GM12873 (cell line): ENCODE data around the gene KEAP1.

Source experiments
- TF ChIP-seq, protein P1 (sequence below): IDR thresholded peaks from 2 replicates; pipeline ENCODE4 v1.5.1; 2012; ENCODE audit warnings: low read depth, mild to moderate bottlenecking, moderate library complexity, low read length, control low read depth; ENCODE audit not compliant: insufficient read depth; ENCODE audit errors: missing control alignments

Gene KEAP1

DNA sequence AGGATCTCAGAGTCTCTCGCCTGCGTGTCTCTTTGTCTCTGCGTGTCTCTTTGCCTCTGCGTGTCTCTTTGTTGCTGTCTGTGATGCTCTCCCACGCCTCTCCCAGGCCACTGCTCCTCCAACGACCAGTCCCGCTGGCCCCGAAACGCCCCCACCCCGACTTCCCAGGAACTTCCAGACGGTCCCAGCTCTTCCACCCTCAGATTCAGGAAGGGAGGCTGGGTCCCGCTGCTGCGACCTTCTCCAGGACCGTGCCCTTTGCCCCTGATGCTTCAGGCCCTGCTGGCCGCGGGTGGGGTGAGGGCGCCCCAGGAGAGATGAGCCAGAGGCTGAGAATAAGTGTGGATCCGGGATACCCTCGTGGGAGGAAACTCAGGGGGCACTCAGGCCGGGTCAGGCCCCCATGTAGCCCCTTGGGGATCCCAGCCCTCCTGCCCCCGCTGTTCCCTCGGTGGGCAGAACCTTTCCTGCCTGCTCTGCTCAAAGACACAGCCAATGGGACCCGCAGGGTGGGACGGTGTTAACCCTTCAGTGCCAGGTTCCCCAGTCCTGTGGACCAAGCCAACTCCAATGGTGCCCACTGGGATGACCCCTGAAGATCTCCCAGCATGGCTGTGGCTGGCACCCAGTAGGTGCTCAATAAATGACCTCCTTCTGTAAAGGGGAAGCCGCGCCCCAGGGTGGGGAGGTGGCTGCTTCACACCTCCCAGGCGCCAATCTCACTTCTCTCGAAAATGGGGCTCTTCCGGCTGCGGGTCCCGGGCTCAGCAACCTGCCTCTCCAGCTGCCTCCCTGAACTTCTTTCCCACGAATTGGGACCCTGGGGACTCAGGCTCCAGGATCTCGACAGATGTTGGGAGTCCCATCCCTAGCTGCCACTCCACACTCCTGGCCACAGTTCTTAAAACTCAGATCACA is 15.5 kb upstream of the KEAP1 start:
- TF ChIP-seq, protein P1, sequence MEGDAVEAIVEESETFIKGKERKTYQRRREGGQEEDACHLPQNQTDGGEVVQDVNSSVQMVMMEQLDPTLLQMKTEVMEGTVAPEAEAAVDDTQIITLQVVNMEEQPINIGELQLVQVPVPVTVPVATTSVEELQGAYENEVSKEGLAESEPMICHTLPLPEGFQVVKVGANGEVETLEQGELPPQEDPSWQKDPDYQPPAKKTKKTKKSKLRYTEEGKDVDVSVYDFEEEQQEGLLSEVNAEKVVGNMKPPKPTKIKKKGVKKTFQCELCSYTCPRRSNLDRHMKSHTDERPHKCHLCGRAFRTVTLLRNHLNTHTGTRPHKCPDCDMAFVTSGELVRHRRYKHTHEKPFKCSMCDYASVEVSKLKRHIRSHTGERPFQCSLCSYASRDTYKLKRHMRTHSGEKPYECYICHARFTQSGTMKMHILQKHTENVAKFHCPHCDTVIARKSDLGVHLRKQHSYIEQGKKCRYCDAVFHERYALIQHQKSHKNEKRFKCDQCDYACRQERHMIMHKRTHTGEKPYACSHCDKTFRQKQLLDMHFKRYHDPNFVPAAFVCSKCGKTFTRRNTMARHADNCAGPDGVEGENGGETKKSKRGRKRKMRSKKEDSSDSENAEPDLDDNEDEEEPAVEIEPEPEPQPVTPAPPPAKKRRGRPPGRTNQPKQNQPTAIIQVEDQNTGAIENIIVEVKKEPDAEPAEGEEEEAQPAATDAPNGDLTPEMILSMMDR, result no peak

GRCh38 chr19:10517760-10518443 is 14.7 kb upstream of the KEAP1 start:
- TF ChIP-seq, protein P1, result no peak

- TF ChIP-seq, protein P1, result no peak
These were observed 14.2 kb upstream of the KEAP1 start, which contains the start of gene S1PR5 for GRCh38 chr19:10517361-10517759. S1PR5 (minus strand) TSS chr19:10517447; CDS start chr19:10515011, 2,436 bp downstream.

DNA sequence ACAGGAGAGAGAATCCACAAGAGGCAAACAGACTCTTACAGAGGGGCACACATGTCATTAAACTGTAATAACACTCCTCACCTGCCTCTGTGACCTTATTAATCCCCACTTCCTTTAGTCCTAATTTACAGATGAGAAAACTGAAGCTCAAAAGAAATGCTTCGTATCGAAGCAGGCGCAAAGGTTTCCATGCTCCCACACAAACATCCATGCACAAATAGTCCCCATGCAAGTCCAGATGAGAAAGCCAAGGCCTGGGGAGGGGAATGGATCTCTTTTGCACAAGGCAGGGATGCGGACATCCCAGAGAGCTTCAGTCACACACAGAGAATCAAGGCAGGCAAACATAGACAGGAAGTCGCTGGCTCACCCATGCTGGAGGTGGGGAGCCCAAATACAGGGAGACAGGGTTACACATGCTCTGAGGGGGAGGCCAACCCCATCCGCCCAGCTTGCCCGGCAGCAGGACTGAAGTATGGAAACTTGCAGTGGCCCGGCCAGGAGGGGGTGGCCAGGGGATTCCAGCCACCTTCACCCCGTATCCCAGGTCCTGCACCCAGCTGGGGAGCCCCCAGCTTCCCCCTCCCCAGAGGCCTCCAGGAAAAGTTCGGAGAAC is 13.6 kb upstream of the KEAP1 start:
- TF ChIP-seq, protein P1, result no peak

GRCh38 chr19:10516064-10516385 is 12.9 kb upstream of the KEAP1 start:
- TF ChIP-seq, protein P1, result no peak

DNA sequence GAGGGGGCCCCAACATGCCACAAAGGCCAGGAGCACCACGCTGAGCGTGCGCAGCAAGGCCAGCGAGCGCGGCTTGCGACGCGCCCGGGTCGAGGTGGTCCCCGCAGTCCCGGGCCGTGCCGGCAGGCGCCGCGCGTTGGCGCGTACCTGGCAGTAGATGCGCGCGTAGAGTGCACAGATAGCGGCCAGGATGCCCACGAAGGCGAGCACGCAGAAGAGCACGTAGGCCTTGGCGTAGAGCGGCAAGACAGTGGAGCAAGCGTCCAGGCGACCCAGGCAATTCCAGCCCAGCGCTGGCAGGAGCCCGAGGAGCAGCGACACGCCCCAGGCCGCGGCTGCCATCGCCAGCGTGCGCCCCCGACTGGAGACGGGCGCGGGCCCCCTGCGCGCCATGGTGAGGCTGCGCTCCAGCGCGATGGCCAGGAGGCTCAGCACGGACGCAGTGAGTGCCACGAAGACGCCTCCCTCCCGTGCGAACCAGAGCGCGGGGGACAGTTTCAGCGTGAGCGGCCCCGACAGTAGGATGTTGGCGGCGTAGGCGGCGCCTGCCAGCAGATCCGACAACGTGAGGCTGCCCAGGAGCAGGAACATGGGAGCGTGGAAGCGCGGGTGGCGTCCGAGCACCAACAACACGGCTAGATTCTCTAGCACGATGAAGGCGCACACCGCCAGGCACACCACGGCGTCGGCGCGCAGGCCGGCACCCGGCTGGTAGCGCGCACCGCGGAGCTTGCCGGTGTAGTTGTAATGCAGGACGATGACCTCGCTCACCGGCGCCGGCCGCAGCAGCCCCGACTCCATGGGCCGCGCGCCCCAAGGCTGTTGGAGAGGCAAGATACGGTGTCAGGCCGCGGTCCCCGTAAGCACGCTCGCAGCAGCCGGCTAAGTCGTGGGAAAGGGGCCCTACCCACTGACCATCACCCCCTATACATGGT is 11.3 kb upstream of the KEAP1 start:
- TF ChIP-seq, protein P1, result peak; percentile 32

- TF ChIP-seq, protein P1, result no peak
These were observed 10.1 kb upstream of the KEAP1 start for GRCh38 chr19:10513223-10513622.
